Muscle layer of duodenum (tissue), 2 donors: Measurements from ENCODE around the gene CEP72.

ENCODE experiments used
- H3K27ac ChIP-seq: one replicate; pipeline ENCODE4 v1.7.0; 2013; ENCODE audit warnings: mild to moderate bottlenecking, low read length
- H3K27me3 ChIP-seq: one replicate; pipeline ENCODE4 v1.7.0; 2013; ENCODE audit warnings: low read depth, mild to moderate bottlenecking, control low read depth, low read length
- H3K36me3 ChIP-seq, 2 donors: one replicate each; pipeline ENCODE4 v1.7.0; 2013; ENCODE audit warnings: low read length in 2 of 2, control low read depth in 1 of 2, mild to moderate bottlenecking in 1 of 2; ENCODE audit not compliant: insufficient read depth in 2 of 2, control insufficient read depth in 1 of 2
- H3K4me1 ChIP-seq, 2 donors: one replicate each; pipeline ENCODE4 v1.7.0; 2013; ENCODE audit warnings: low read length in 2 of 2, mild to moderate bottlenecking in 2 of 2, control low read depth in 1 of 2, moderate library complexity in 1 of 2; ENCODE audit not compliant: insufficient read depth in 2 of 2, control insufficient read depth in 1 of 2
- H3K4me3 ChIP-seq, 2 donors: one replicate each; pipeline ENCODE4 v1.7.0; 2013; ENCODE audit warnings: low read length in 2 of 2, low read depth in 1 of 2, mild to moderate bottlenecking in 1 of 2
- H3K9me3 ChIP-seq, 2 donors: one replicate each; pipeline ENCODE4 v1.7.0; 2013; ENCODE audit warnings: low read length in 2 of 2, control low read depth in 1 of 2, mild to moderate bottlenecking in 1 of 2; ENCODE audit not compliant: control insufficient read depth in 1 of 2
- donor health status: healthy.

The CEP72 gene

DNA sequence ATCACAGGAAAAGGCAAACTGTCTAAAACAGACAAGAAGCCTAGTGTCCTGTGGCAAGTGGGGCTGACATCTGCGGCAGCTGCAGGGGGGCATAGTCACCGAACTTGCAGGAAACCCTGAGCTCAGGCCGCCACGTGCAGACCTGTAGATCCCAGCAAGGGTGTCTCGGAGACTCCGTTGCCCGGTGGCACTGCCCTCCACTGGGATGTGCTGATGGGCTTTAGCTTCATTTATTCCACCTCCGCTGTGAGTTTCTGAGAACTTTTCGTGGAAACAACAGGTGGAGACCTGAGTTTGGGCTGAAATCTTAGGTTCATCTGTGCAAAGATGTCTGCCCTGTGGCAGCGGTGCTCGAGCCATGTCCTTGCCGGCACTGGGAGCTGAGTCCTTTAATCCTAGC is 22.1 kb downstream of the CEP72 start:
- Histone ChIP-seq H3K27me3 (no peaks in the 10 kb centered on the region), H3K36me3 (peaks cover 3 to 33% of the 10 kb centered on the region in 2 donors), H3K4me1 (no peaks in the 10 kb centered on the region), H3K4me3 (no peak overlapping the region), H3K27ac (no peak overlapping the region), H3K9me3 (no peaks in the 10 kb centered on the region)

- Histone ChIP-seq H3K9me3 (no peaks in the 10 kb centered on the region), H3K36me3 (peaks cover 3 to 37% of the 10 kb centered on the region in 2 donors), H3K27me3 (no peaks in the 10 kb centered on the region), H3K4me3 (no peak overlapping the region), H3K27ac (no peak overlapping the region), H3K4me1 (no peaks in the 10 kb centered on the region)
These were observed 23.3 kb downstream of the CEP72 start for GRCh38 chr5:635306-636055.

GRCh38 chr5:636951-637350 is 24.8 kb downstream of the CEP72 start:
- no peaks in the 10 kb centered on the region for H3K4me1 ChIP-seq
- no peaks in the 10 kb centered on the region for H3K9me3 ChIP-seq
- H3K27me3 ChIP-seq, result no peaks in the 10 kb centered on the region
- H3K36me3 ChIP-seq, result peaks cover 3 to 45% of the 10 kb centered on the region in 2 donors
- no peak overlapping the region for H3K27ac ChIP-seq
- no peak overlapping the region for H3K4me3 ChIP-seq

GRCh38 chr5:637581-638450 is 25.7 kb downstream of the CEP72 start:
- peaks cover 3 to 54% of the 10 kb centered on the region in 2 donors for H3K36me3 ChIP-seq
- H3K27ac ChIP-seq, result no peak overlapping the region

DNA sequence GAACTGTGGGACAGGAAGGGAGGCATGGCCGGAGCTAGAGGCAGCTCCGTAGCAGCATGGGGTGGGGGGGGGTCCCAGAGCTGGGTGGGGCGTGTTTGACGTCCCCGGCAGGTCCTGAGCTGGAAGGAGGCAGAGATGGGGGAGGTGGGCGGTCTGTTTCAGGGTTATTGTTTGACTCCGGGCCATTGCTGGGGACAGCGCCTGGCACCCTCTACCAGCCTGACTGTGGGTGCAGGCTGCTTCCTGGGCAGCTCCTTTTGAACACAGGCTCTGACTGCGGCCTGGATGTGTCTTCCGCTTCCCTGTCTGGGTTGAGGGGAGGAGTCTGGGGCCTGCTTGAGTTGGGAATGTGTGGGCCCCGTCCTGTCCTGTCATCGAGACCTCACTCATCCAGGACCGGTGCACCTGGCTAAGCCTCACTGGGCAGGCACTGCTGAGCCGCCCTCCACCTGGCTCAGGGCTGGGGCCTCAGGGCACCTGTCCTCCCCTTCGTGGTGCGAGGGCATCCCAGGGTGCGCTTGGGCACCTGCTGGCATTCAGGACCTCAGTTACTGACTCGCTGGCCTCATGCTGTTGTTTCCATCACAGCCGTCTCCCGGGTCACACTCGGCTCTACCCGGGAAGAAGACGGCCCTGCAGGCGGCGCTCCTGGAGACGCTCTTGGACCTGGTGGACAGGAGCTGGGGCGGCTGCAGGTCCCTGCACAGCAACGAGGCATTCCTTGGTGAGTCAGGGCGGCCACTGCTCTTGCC is 26.5 kb downstream of the CEP72 start:
- no peaks in the 10 kb centered on the region for H3K27me3 ChIP-seq
- peaks cover 3 to 54% of the 10 kb centered on the region in 2 donors for H3K36me3 ChIP-seq
- no peaks in the 10 kb centered on the region for H3K4me1 ChIP-seq
- H3K27ac ChIP-seq, result no peak overlapping the region
- H3K9me3 ChIP-seq, result no peaks in the 10 kb centered on the region
- H3K4me3 ChIP-seq, result no peak overlapping the region

More at GRCh38 chr5:637581-638450, 25.7 kb downstream of the CEP72 start:
- no peaks in the 10 kb centered on the region for H3K4me1 ChIP-seq
- H3K4me3 ChIP-seq, result no peak overlapping the region
- no peaks in the 10 kb centered on the region for H3K27me3 ChIP-seq
- H3K9me3 ChIP-seq, result no peaks in the 10 kb centered on the region

DNA sequence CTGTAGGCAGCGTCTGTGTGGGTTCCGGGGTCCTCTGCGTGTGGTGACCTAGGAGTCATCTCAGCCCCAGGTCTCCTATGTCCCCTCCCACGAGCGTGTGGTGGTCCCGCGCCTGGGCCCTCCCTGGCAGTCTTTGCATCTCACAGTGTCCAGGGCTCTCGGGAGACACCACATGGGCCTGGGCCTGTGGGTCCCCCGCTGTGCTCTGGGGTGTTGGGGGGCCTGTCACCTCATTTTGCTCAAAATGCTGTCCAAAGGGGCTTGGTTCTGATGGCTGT is 27.1 kb downstream of the CEP72 start:
- Histone ChIP-seq H3K4me1 (no peaks in the 10 kb centered on the region), H3K36me3 (peaks cover 3 to 54% of the 10 kb centered on the region in 2 donors), H3K9me3 (no peaks in the 10 kb centered on the region), H3K27me3 (no peaks in the 10 kb centered on the region), H3K4me3 (no peak overlapping the region), H3K27ac (no peak overlapping the region)

DNA sequence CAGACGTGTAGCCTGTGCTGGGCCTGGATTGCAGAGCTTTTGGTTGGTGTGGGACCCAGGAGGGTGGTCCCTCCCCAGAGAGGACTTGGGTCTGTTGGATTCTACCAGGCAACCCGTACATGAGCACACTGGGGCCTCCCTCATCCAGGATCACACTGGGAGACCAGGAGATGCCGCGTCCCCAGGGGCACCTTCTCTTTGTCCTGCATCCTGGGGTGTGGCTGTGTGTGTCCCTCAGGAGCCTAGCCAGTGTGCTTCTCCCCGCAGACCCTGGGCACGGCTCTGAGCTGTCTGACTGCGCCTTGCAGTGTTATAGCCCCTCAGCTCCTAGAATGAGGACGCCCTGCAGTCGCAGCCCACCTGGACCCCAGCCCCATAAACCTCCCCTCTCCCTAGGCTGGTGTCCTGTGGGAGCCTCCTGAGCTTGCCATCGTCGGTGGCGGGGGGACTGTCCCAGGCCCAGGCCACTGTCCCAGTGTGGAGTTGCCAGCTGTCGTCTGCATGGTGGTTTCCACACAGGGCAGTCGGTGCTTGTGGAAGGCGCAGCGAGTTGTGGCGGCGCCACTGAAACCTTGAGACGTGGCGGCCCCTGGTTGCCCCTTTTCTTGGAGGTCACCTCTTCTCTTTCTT is 27.6 kb downstream of the CEP72 start:
- Histone ChIP-seq H3K36me3 (peaks cover 0 to 54% of the 10 kb centered on the region in 2 donors), H3K4me1 (no peaks in the 10 kb centered on the region), H3K27me3 (no peaks in the 10 kb centered on the region), H3K27ac (no peak overlapping the region), H3K4me3 (no peak overlapping the region), H3K9me3 (no peaks in the 10 kb centered on the region)

DNA sequence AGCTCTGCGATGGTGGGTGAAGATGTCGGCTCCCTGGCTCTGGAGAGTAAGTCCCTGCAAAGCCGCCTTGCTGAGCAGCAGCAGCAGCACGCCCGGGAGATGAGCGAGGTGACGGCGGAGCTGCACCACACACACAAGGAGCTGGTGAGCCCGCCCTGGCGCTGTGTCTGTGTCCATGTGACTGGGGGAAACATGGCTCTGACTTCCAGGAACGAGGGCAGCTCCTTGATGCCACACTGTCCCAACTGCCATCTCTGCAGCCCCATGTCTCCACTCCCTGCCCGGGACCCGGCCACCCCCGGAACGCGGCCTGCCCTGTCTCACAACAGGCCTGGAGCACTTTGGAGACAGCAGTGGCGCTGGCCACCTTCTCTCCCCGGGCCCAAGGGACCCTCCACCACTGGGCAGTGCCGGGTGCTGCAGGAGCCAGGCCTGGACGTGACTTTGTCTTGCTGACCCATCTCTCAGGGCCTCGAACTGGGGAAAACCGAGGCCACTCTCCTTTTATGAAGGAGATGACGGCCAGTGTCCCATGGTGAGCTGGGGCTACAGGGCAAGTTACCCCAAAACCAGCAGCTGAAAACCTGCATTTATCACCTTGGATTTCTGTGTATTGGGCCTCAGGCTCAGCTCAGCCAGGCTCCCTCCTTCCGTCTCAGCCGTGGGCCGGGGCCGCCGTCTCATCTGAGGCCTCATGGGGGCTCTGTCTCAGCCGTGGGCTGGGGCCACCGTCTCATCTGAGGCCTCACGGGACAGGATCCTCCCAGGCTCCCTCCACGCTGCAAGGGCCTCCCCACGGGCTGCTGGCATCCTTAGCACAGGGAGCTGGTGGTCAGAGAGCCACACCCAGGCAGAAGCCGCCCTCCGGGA is 28.6 kb downstream of the CEP72 start:
- Histone ChIP-seq H3K27me3 (no peaks in the 10 kb centered on the region), H3K27ac (no peak overlapping the region), H3K9me3 (no peaks in the 10 kb centered on the region), H3K4me3 (no peak overlapping the region), H3K4me1 (no peaks in the 10 kb centered on the region), H3K36me3 (peaks cover 1 to 46% of the 10 kb centered on the region in 2 donors)

- H3K4me1 ChIP-seq, result no peaks in the 10 kb centered on the region
- H3K27me3 ChIP-seq, result no peaks in the 10 kb centered on the region
- H3K27ac ChIP-seq, result no peak overlapping the region
- no peaks in the 10 kb centered on the region for H3K9me3 ChIP-seq
- no peak overlapping the region for H3K4me3 ChIP-seq
- H3K36me3 ChIP-seq, result peaks cover 7 to 39% of the 10 kb centered on the region in 2 donors
These were observed 29.2 kb downstream of the CEP72 start for GRCh38 chr5:641331-641765.

DNA sequence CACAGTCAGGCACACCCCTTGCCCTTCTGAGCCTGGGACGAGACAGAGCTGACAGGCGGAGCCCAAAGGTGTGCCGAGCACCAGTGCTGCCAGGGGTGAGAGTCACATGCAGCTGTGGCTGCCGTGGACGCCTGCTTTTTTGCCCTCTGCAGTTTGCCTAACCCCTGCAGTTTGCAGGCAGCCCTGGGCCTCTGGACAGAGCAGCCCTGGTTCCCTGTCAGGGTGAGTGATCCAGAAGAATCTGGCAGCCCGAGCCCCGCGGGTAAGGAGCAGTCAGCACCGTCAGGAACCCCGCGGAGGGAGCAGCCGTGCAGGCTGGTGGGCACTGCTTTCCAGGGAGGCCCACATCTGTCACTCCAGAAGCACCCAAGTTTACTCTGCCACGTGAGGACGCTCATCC is 30.3 kb downstream of the CEP72 start:
- Histone ChIP-seq H3K27ac (no peak overlapping the region), H3K4me1 (no peaks in the 10 kb centered on the region), H3K9me3 (no peaks in the 10 kb centered on the region), H3K27me3 (no peaks in the 10 kb centered on the region), H3K36me3 (peaks cover 7 to 37% of the 10 kb centered on the region in 2 donors), H3K4me3 (no peak overlapping the region)
